Tibial nerve (tissue), 4 donors: ENCODE measurements around the gene EBP. TPM values are rescaled to one million over a fixed set of nuclear protein-coding genes. Genes with fewer than 3 reads are reported as not detected.

Experiments used
- DNase-seq, 2 donors: peaks; one replicate each; pipeline ENCODE4 v3.0.0-alpha.2; 2019; ENCODE audit warnings: low spot score in 2 of 2
- H3K27ac ChIP-seq, 4 donors: fragments of 200-600 bp; sonication (generic) in 3 of 4; one replicate each; pipeline ENCODE4 v1.5.1; 2017 to 2019; ENCODE audit warnings: mild to moderate bottlenecking in 1 of 4
- H3K27me3 ChIP-seq, 2 donors: fragments of 200-600 bp; sonication (generic) in 1 of 2; one replicate each; pipeline versions ENCODE4 v1.5.1 to v1.6.0; 2017 to 2019
- H3K36me3 ChIP-seq, 3 donors: fragments of 200-600 bp; sonication (generic); one replicate each; pipeline ENCODE4 v1.5.1; 2018 to 2019
- H3K4me1 ChIP-seq, 4 donors: fragments of 200-600 bp; sonication (generic) in 3 of 4; one replicate each; pipeline ENCODE4 v1.5.1; 2017 to 2019
- H3K4me3 ChIP-seq, 4 donors: fragments of 200-600 bp; sonication (generic) in 3 of 4; one replicate each; pipeline ENCODE4 v1.5.1; 2017 to 2019; ENCODE audit warnings: mild to moderate bottlenecking in 1 of 4, moderate library complexity in 1 of 4
- H3K9me3 ChIP-seq, 4 donors: fragments of 200-600 bp; sonication (generic) in 3 of 4; one replicate each; pipeline ENCODE4 v1.5.1; 2017 to 2019
- CTCF ChIP-seq, 5 experiments: fragments of 200-600 bp in 3 of 5; fragments of 450-650 bp in 2 of 5; sonication (generic) in 3 of 5; IDR thresholded peaks; one replicate each; pipeline ENCODE4 v1.5.1; 2016 to 2019; ENCODE audit warnings: antibody characterized with exemption in 5 of 5, mild to moderate bottlenecking in 3 of 5, moderate library complexity in 2 of 5
- EP300 ChIP-seq, 2 donors: sonication (generic); formaldehyde crosslinking; IDR thresholded peaks; one replicate each; pipeline ENCODE4 v1.6.1; 2017; ENCODE audit warnings: antibody characterized with exemption in 2 of 2, mild to moderate bottlenecking in 1 of 2
- POLR2A ChIP-seq, 2 donors: fragments of 450-650 bp; IDR thresholded peaks; one replicate each; pipeline ENCODE4 v1.6.1; 2017; ENCODE audit warnings: antibody characterized with exemption in 2 of 2, mild to moderate bottlenecking in 2 of 2, moderate library complexity in 2 of 2
- WGBS, 2 donors: methylation state at CpG; one replicate each; pipeline ENCODE4 v1.1.5; 2018; 5-methylcytosine and 5-hydroxymethylcytosine counted together
- total RNA-seq, 4 donors: library from RNA; depleted of rRNA; stranded (reverse); fragments of >200 nt; gene quantifications; one replicate each; pipeline ENCODE4 v1.1.0, GENCODE V29; 2016

Gene EBP
- total RNA-seq, 4 donors from 2014 or later: 21.1 to 29.2 (median 23.6) TPM

- no peak for DNase-seq
- peak overlapping the region; percentile 92 to 97 (median 95) for H3K27ac ChIP-seq
- TF ChIP-seq EP300 (IDR thresholded peaks at IDR 0.05) (no peak), CTCF (IDR thresholded peaks at IDR 0.05) (no peak), POLR2A (IDR thresholded peaks at IDR 0.05) (no peak)
- 80 to 82% methylated on average over 6 to 23 of the region's 23 CpGs for WGBS, 2 donors
- no peaks in the 10 kb centered on the region for H3K9me3 ChIP-seq
- peaks cover 0 to 11% (median 2%) of the 10 kb centered on the region in 4 donors for H3K4me1 ChIP-seq
- H3K27me3 ChIP-seq: no peaks in the 10 kb centered on the region
- peaks cover 0 to 16% (median 0%) of the 10 kb centered on the region in 3 donors for H3K36me3 ChIP-seq
- peak overlapping the region in 3 of 4 donors; percentile 26 to 80 (median 66) for H3K4me3 ChIP-seq
Measured at GRCh38 chrX:48538641-48539344, 17.2 kb downstream of the EBP start.

- H3K4me1 ChIP-seq: peaks cover 0 to 11% (median 2%) of the 10 kb centered on the region in 4 donors
- 1 to 41% methylated on average over 23 to 35 of the region's 59 CpGs for WGBS, 2 donors
- no peaks in the 10 kb centered on the region for H3K27me3 ChIP-seq
- peak; percentile 93 to 94 for DNase-seq
- peak; percentile 72 to 73 for TF ChIP-seq EP300 (IDR thresholded peaks at IDR 0.05)
- TF ChIP-seq POLR2A (IDR thresholded peaks at IDR 0.05): peak in 1 of 2 donors; percentile 70
- peak; percentile 33 to 65 (median 46) for TF ChIP-seq CTCF (IDR thresholded peaks at IDR 0.05)
- peak within 1 kb of the TSS; percentile 92 to 97 (median 95) for H3K27ac ChIP-seq
- peak within 1 kb of the TSS; percentile 55 to 80 (median 72) for H3K4me3 ChIP-seq
- H3K36me3 ChIP-seq: peaks cover 0 to 20% (median 0%) of the 10 kb centered on the region in 3 donors
- H3K9me3 ChIP-seq: no peaks in the 10 kb centered on the region
Measured at GRCh38 chrX:48539345-48540027, 17.9 kb downstream of the EBP start, which contains the start of gene TBC1D25. Gene TBC1D25 (plus strand): TSS chrX:48539714. CDS start chrX:48539798, 84 bp downstream.

- H3K36me3 ChIP-seq: peaks cover 0 to 25% (median 0%) of the 10 kb centered on the region in 3 donors
- 9 to 45% methylated on average over 12 of the region's 12 CpGs for WGBS, 2 donors
- peak overlapping the region; percentile 55 to 80 (median 72) for H3K4me3 ChIP-seq
- H3K4me1 ChIP-seq: peaks cover 0 to 11% (median 2%) of the 10 kb centered on the region in 4 donors
- H3K9me3 ChIP-seq: no peaks in the 10 kb centered on the region
- no peak for TF ChIP-seq EP300 (IDR thresholded peaks at IDR 0.05)
- no peak for TF ChIP-seq POLR2A (IDR thresholded peaks at IDR 0.05)
- no peak for TF ChIP-seq CTCF (IDR thresholded peaks at IDR 0.05)
- peak; percentile 20 to 52 for DNase-seq
- no peaks in the 10 kb centered on the region for H3K27me3 ChIP-seq
- peak overlapping the region; percentile 92 to 97 (median 95) for H3K27ac ChIP-seq
Measured at GRCh38 chrX:48540028-48540375, 18.4 kb downstream of the EBP start.

GRCh38 chrX:48540480-48540879, 18.9 kb downstream of the EBP start:
- Histone ChIP-seq H3K27me3 (no peaks in the 10 kb centered on the region), H3K4me3 (peak overlapping the region in 3 of 4 donors; percentile 55 to 80 (median 77)), H3K36me3 (peaks cover 0 to 26% (median 0%) of the 10 kb centered on the region in 3 donors), H3K9me3 (no peaks in the 10 kb centered on the region), H3K4me1 (peaks cover 0 to 11% (median 2%) of the 10 kb centered on the region in 4 donors), H3K27ac (peak overlapping the region; percentile 92 to 97 (median 95))
- TF ChIP-seq EP300 (IDR thresholded peaks at IDR 0.05) (no peak), POLR2A (IDR thresholded peaks at IDR 0.05) (no peak), CTCF (IDR thresholded peaks at IDR 0.05) (no peak)
- 77 to 94% methylated on average over 7 of the region's 7 CpGs for WGBS, 2 donors
- no peak for DNase-seq
